Esophagus muscularis mucosa (tissue), 4 donors: ENCODE results near the gene GYPC. TPM values are rescaled to one million over a fixed set of nuclear protein-coding genes. Genes with fewer than 3 reads are reported as not detected.

Experiments
- DNase-seq: peaks from one replicate; pipeline ENCODE4 v3.0.0-alpha.2; 2017; ENCODE audit errors: extremely low spot score
- H3K27ac ChIP-seq, 4 donors: fragments of 200-600 bp; sonication (generic); replicated peaks in 1 of 4; 1 replicate in 3 of 4; 2 replicates in 1 of 4; pipeline ENCODE4 v1.5.1; 2016 to 2019; ENCODE audit warnings: mild to moderate bottlenecking in 1 of 4
- H3K27me3 ChIP-seq, 4 donors: fragments of 200-600 bp; sonication (generic); one replicate each; pipeline versions ENCODE4 v1.5.1 to v1.6.0; 2016 to 2019
- H3K36me3 ChIP-seq, 4 donors: fragments of 200-600 bp; sonication (generic); one replicate each; pipeline ENCODE4 v1.5.1; 2016 to 2019
- H3K4me1 ChIP-seq, 4 donors: fragments of 200-600 bp; sonication (generic); one replicate each; pipeline ENCODE4 v1.5.1; 2016 to 2019
- H3K4me3 ChIP-seq, 4 donors: fragments of 200-600 bp; sonication (generic); 1 replicate in 2 of 4; 2 replicates in 2 of 4; pipeline ENCODE4 v1.5.1; 2016 to 2019; ENCODE audit warnings: mild to moderate bottlenecking in 4 of 4, moderate library complexity in 1 of 4
- H3K9me3 ChIP-seq, 4 donors: fragments of 200-600 bp; sonication (generic); 1 replicate in 3 of 4; 2 replicates in 1 of 4; pipeline ENCODE4 v1.5.1; 2016 to 2019
- CTCF ChIP-seq, 3 experiments: fragments of 200-600 bp in 2 of 3; fragments of 450-650 bp in 1 of 3; sonication (generic) in 2 of 3; IDR thresholded peaks; one replicate each; pipeline ENCODE4 v1.5.1; 2017 to 2019; ENCODE audit warnings: antibody characterized with exemption in 3 of 3, mild to moderate bottlenecking in 2 of 3, moderate library complexity in 1 of 3
- EP300 ChIP-seq: sonication (generic); formaldehyde crosslinking; IDR thresholded peaks from one replicate; pipeline ENCODE4 v1.6.1; 2017; ENCODE audit warnings: antibody characterized with exemption
- POLR2A ChIP-seq: fragments of 450-650 bp; IDR thresholded peaks from one replicate; pipeline ENCODE4 v1.6.1; 2017; ENCODE audit warnings: antibody characterized with exemption, moderate library complexity, mild to moderate bottlenecking, low read depth
- POLR2AphosphoS5 ChIP-seq, 2 donors: sonication (generic); formaldehyde crosslinking; IDR thresholded peaks; one replicate each; pipeline ENCODE4 v1.6.1; 2017; ENCODE audit warnings: antibody characterized with exemption in 2 of 2
- WGBS: methylation state at CpG from one replicate; pipeline ENCODE4 v1.1.5; 2018; 5-methylcytosine and 5-hydroxymethylcytosine counted together
- intact Hi-C: fragments of 100-400 bp; cut with DNase I; formaldehyde crosslinking; loops from one replicate; pipeline ENCODE4 v1.15.1; 2023
- total RNA-seq, 4 donors: library from RNA; depleted of rRNA; stranded (reverse); fragments of >200 nt; gene quantifications; one replicate each; pipeline versions ENCODE4 v1.1.0 to v1.2.1, GENCODE V29; 2016

Gene GYPC
- total RNA-seq, 4 donors from 2014 or later: 119 to 197 (median 167) TPM

GRCh38 chr2:126664639-126665038 lies 8.7 kb downstream of the GYPC start:
- Histone ChIP-seq H3K36me3 (peaks cover 0 to 18% (median 7%) of the 10 kb centered on the region in 4 donors), H3K27ac (peak overlapping the region; percentile 64 to 99 (median 82)), H3K9me3 (no peaks in the 10 kb centered on the region), H3K4me1 (peaks cover 88 to 100% (median 97%) of the 10 kb centered on the region in 4 donors), H3K4me3 (no peak overlapping the region), H3K27me3 (no peaks in the 10 kb centered on the region)
- intact Hi-C loops: no loop called here
- no peak for TF ChIP-seq POLR2A
- no peak for TF ChIP-seq CTCF (IDR thresholded peaks at IDR 0.05)
- no peak for TF ChIP-seq EP300
- no peak for DNase-seq
- WGBS: 79% methylated on average over 2 of the region's 2 CpGs

GRCh38 chr2:126665483-126665882 lies 9.5 kb downstream of the GYPC start:
- TF ChIP-seq EP300 (no peak), POLR2A (no peak), POLR2AphosphoS5 (IDR thresholded peaks at IDR 0.05) (no peak), CTCF (IDR thresholded peaks at IDR 0.05) (no peak)
- Histone ChIP-seq H3K9me3 (no peaks in the 10 kb centered on the region), H3K27ac (peak overlapping the region; percentile 59 to 99 (median 82)), H3K4me3 (no peak overlapping the region), H3K27me3 (no peaks in the 10 kb centered on the region), H3K4me1 (peaks cover 88 to 100% (median 97%) of the 10 kb centered on the region in 4 donors), H3K36me3 (peaks cover 0 to 10% (median 5%) of the 10 kb centered on the region in 4 donors)
- DNase-seq: no peak
- intact Hi-C loops: no loop called here
- 78% methylated on average over 8 of the region's 9 CpGs for WGBS

- WGBS: 66% methylated on average over 4 of the region's 4 CpGs
- Histone ChIP-seq H3K36me3 (peaks cover 0 to 14% (median 8%) of the 10 kb centered on the region in 4 donors), H3K4me3 (no peak overlapping the region), H3K27me3 (no peaks in the 10 kb centered on the region), H3K4me1 (peaks cover 78 to 96% (median 82%) of the 10 kb centered on the region in 4 donors), H3K9me3 (no peaks in the 10 kb centered on the region), H3K27ac (no peak overlapping the region)
- TF ChIP-seq CTCF (IDR thresholded peaks at IDR 0.05): no peak
- no peak for TF ChIP-seq POLR2AphosphoS5 (IDR thresholded peaks at IDR 0.05)
- no peak for TF ChIP-seq POLR2A
- TF ChIP-seq EP300: no peak
- DNase-seq: no peak
- intact Hi-C loops: no loop called here
These were observed 12.3 kb downstream of the GYPC start for GRCh38 chr2:126668254-126668653.

GRCh38 chr2:126669772-126670171 lies 13.8 kb downstream of the GYPC start:
- TF ChIP-seq CTCF (IDR thresholded peaks at IDR 0.05) (no peak), EP300 (no peak), POLR2AphosphoS5 (IDR thresholded peaks at IDR 0.05) (no peak), POLR2A (no peak)
- DNase-seq: no peak
- no peaks in the 10 kb centered on the region for H3K9me3 ChIP-seq
- WGBS: 68% methylated on average over 5 of the region's 6 CpGs
- intact Hi-C loops: no loop called here
- H3K27me3 ChIP-seq: no peaks in the 10 kb centered on the region
- H3K4me3 ChIP-seq: no peak overlapping the region
- H3K4me1 ChIP-seq: peaks cover 66 to 84% (median 66%) of the 10 kb centered on the region in 4 donors
- peak overlapping the region in 3 of 4 donors; percentile 19 to 61 (median 45) for H3K27ac ChIP-seq
- H3K36me3 ChIP-seq: peaks cover 0 to 14% (median 10%) of the 10 kb centered on the region in 4 donors

- no peaks in the 10 kb centered on the region for H3K9me3 ChIP-seq
- 97% methylated on average over 7 of the region's 7 CpGs for WGBS
These were observed 15.5 kb downstream of the GYPC start for GRCh38 chr2:126671488-126671887.

More at GRCh38 chr2:126671488-126671887, 15.5 kb downstream of the GYPC start:
- intact Hi-C loops: no loop called here
- Histone ChIP-seq H3K4me1 (peaks cover 53 to 67% (median 54%) of the 10 kb centered on the region in 4 donors), H3K27ac (no peak overlapping the region), H3K36me3 (peaks cover 0 to 20% (median 12%) of the 10 kb centered on the region in 4 donors), H3K27me3 (no peaks in the 10 kb centered on the region), H3K4me3 (no peak overlapping the region)
- no peak for DNase-seq
- TF ChIP-seq EP300: no peak
- TF ChIP-seq POLR2AphosphoS5 (IDR thresholded peaks at IDR 0.05): no peak
- no peak for TF ChIP-seq POLR2A
- no peak for TF ChIP-seq CTCF (IDR thresholded peaks at IDR 0.05)
